ENCODE data around the gene TSEN15. TPM values are rescaled to one million over a fixed set of nuclear protein-coding genes. Genes with fewer than 3 reads are reported as not detected.

TSEN15 gene
- polyA plus RNA-seq, 1 experiment: 69.9 TPM

- TF ChIP-seq CTCF (IDR thresholded peaks at IDR 0.05; ENCODE audit: low read depth, low read length): no peak
- peak overlapping the region; percentile 82 for H3K4me3 ChIP-seq (ENCODE audit: low read depth, low read length)
- H3K27ac ChIP-seq (ENCODE audit: low read depth, low read length): peak overlapping the region; percentile 99
- ChIA-PET CTCF (interaction anchor here (0.6 to 0.7 kb wide), 2 partner anchors 366 to 395 kb away, joined by 3 to 4 read pairs; no protein-coding TSS in a partner anchor), POLR2A (no interaction called here)
- no peaks in the 10 kb centered on the region for H3K27me3 ChIP-seq (ENCODE audit: control insufficient read depth, insufficient read depth, low read length)
- no peaks in the 10 kb centered on the region for H3K9me3 ChIP-seq (ENCODE audit: control insufficient read depth, insufficient read depth, low read length)
- no peak for DNase-seq (ENCODE audit: low read depth, low spot score)
These were observed 894 bp upstream of the TSEN15 start for GRCh38 chr1:184050636-184051035.

DNA sequence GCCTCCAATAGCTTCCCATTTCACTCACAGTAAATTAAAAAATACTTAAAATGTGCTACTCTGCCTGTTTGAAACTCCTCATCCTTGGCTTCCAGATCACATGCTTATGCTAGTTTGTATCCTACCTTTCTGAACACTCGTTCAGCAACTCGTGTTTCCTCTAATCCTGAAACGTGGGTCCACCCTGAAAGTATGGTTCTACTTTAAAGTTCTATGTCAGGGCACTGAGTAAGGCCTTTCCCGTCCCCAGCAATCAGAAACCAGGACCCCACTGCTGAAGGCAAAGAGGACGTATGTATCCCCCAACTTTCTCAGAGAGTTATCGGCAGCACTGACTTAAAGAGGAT is 419 bp upstream of the TSEN15 start:
- no peak for DNase-seq (ENCODE audit: low read depth, low spot score)
- no peak for TF ChIP-seq CTCF (IDR thresholded peaks at IDR 0.05; ENCODE audit: low read depth, low read length)
- Histone ChIP-seq H3K4me3 (ENCODE audit: low read depth, low read length) (peak overlapping the region; percentile 82), H3K9me3 (ENCODE audit: control insufficient read depth, insufficient read depth, low read length) (no peaks in the 10 kb centered on the region), H3K27ac (ENCODE audit: low read depth, low read length) (peak overlapping the region; percentile 99), H3K27me3 (ENCODE audit: control insufficient read depth, insufficient read depth, low read length) (no peaks in the 10 kb centered on the region)
- ChIA-PET POLR2A (interaction anchor here (0.7 to 1.3 kb wide), 5 partner anchors 9 to 336 kb away, joined by 3 to 6 read pairs (median 3); partner anchors contain the start of gene C1orf21), CTCF (interaction anchor here (0.6 to 0.9 kb wide), 2 partner anchors 366 to 395 kb away, joined by 3 read pairs; no protein-coding TSS in a partner anchor)

- ChIA-PET POLR2A (interaction anchor here (0.7 to 1.3 kb wide), 4 partner anchors 8 to 335 kb away, joined by 3 to 6 read pairs (median 3); partner anchors contain the start of gene C1orf21), CTCF (no interaction called here)
- H3K9me3 ChIP-seq (ENCODE audit: control insufficient read depth, insufficient read depth, low read length): no peaks in the 10 kb centered on the region
- H3K27me3 ChIP-seq (ENCODE audit: control insufficient read depth, insufficient read depth, low read length): no peaks in the 10 kb centered on the region
- DNase-seq (ENCODE audit: low read depth, low spot score): no peak
- no peak for TF ChIP-seq CTCF (IDR thresholded peaks at IDR 0.05; ENCODE audit: low read depth, low read length)
- H3K4me3 ChIP-seq (ENCODE audit: low read depth, low read length): peak overlapping the region; percentile 82
- peak overlapping the region; percentile 86 for H3K27ac ChIP-seq (ENCODE audit: low read depth, low read length)
These were observed 647 bp downstream of the TSEN15 start for GRCh38 chr1:184052194-184052559.

DNA sequence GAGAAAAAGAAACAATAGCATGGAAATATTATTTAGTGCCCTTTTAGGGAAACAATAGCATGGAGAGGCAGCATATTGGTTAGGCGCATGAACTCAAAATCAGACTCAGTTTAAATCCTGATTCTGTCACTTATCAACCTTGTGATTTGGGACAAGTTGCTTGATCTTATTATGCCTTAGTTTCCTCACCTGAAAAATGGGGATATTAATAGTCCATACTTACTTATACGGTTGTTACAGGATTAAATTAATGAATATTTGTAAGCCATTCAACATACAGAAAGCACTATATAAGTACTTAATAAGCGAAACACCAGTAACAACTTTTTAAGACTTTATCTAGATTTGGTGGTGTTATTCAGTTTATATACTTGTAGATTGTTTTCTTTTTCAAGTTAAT is 1.2 kb downstream of the TSEN15 start:
- POLR2A ChIA-PET: interaction anchor here (0.7 kb wide), 1 partner anchor 69 kb away, joined by 3 read pairs; no protein-coding TSS in a partner anchor
- Histone ChIP-seq H3K27ac (ENCODE audit: low read depth, low read length) (no peak overlapping the region), H3K9me3 (ENCODE audit: control insufficient read depth, insufficient read depth, low read length) (no peaks in the 10 kb centered on the region), H3K27me3 (ENCODE audit: control insufficient read depth, insufficient read depth, low read length) (no peaks in the 10 kb centered on the region), H3K4me3 (ENCODE audit: low read depth, low read length) (peak overlapping the region; percentile 82)
- CTCF ChIA-PET: no interaction called here
- TF ChIP-seq CTCF (IDR thresholded peaks at IDR 0.05; ENCODE audit: low read depth, low read length): no peak
- no peak for DNase-seq (ENCODE audit: low read depth, low spot score)

DNA sequence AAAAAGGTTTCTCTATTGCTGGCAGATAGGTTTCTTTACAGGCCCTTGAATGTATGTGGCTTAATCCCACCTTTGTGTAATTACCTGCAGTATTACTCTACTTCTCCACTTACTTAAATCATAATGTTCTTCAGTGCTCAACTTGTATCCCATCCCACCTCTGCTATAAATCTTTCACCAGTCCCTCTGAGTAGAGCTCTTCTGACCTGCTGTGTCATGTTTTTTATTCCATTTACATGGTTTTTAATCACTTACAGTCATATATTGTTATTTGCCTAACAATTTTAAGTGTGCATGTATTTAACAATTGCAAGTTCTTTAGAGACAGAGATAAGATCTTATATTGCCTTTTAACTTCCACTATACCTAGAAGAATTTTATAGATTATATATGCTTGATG is 2.4 kb downstream of the TSEN15 start:
- Histone ChIP-seq H3K27ac (ENCODE audit: low read depth, low read length) (no peak overlapping the region), H3K27me3 (ENCODE audit: control insufficient read depth, insufficient read depth, low read length) (no peaks in the 10 kb centered on the region), H3K9me3 (ENCODE audit: control insufficient read depth, insufficient read depth, low read length) (no peaks in the 10 kb centered on the region), H3K4me3 (ENCODE audit: low read depth, low read length) (no peak overlapping the region)
- ChIA-PET CTCF (interaction anchor here (0.9 kb wide), 1 partner anchor 19 kb away, joined by 3 read pairs; no protein-coding TSS in a partner anchor), POLR2A (interaction anchor here (0.5 kb wide), 1 partner anchor 149 kb away, joined by 3 read pairs; no protein-coding TSS in a partner anchor)
- DNase-seq (ENCODE audit: low read depth, low spot score): no peak
- no peak for TF ChIP-seq CTCF (IDR thresholded peaks at IDR 0.05; ENCODE audit: low read depth, low read length)

All from AG04450 (cell line).